SW480 (cell line): ENCODE measurements around the gene UBR4.

Experiments
- DNase-seq: peaks from one replicate; pipeline ENCODE4 v3.0.0-alpha.2; 2016; ENCODE audit warnings: low spot score

UBR4 gene

GRCh38 chr1:19139711-19140110 lies 70.4 kb downstream of the UBR4 start:
- no peak for DNase-seq

GRCh38 chr1:19138958-19139581 lies 71.0 kb downstream of the UBR4 start:
- no peak for DNase-seq

GRCh38 chr1:19138331-19138730 lies 71.7 kb downstream of the UBR4 start:
- no peak for DNase-seq

DNA sequence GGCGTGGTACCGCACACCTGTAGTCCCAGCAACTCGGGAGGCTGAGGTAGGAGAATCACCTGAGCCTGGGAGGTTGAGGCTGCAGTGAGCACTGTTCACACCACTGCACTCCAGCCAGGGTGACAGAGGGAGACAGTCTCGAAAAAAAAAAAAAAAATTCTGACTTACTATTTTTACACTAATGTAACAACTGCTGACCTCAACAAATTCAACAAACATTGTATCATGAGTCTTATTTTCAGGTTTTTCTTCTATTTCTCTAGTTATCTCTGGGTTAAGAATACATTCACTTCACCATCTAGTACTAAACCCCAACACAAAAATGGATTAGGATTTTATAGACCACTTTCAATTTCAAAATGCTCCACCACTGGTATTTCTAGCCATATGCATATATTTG lies 72.9 kb downstream of the UBR4 start:
- no peak for DNase-seq

DNA sequence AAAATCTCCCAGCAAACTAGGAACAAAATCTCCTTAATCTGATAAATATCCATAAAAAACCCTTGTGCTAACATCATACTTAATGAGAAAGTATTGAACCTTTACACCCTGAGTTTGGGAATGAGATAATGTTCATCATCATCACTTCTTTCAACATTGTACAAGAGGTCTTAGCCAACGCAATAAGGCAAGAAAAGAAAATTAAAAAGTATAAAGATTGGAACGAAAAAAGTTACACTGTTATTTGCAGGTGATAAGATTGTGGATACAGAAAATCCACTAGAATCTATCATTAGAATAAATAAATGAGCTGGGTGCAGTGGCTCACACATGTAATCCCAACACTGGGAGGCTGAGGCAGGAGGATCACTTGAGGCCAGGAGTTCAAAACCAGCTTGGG lies 76.7 kb downstream of the UBR4 start:
- DNase-seq: no peak

- DNase-seq: no peak
Observed at GRCh38 chr1:19130468-19130867, 79.6 kb downstream of the UBR4 start.

GRCh38 chr1:19128968-19129514 lies 81.0 kb downstream of the UBR4 start:
- no peak for DNase-seq

- no peak for DNase-seq
Observed at GRCh38 chr1:19124273-19124672, 85.8 kb downstream of the UBR4 start.

GRCh38 chr1:19123837-19124236 lies 86.2 kb downstream of the UBR4 start:
- DNase-seq: no peak

GRCh38 chr1:19122668-19123067 lies 87.4 kb downstream of the UBR4 start:
- no peak for DNase-seq

DNA sequence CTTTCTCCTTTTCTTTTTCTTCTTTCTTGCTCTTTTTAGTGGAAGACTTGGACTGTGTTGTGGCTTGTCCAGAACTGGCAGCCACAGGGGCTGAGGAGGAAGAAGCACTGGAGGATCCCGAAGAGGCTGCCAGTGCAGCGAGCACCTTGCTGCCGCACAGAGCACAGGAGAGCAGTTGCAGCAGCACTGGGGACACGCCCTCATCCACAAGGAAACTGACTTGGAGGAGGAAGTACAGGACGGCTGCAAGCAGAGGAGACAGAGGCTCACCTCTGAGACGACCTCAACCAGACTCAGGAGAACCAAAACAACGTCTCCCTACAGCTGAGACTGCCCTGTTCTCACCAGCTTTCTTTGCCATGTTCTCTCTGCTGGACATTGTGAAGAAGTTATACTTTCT lies 88.9 kb downstream of the UBR4 start:
- DNase-seq: no peak

GRCh38 chr1:19120070-19120469 lies 90.0 kb downstream of the UBR4 start:
- no peak for DNase-seq

DNA sequence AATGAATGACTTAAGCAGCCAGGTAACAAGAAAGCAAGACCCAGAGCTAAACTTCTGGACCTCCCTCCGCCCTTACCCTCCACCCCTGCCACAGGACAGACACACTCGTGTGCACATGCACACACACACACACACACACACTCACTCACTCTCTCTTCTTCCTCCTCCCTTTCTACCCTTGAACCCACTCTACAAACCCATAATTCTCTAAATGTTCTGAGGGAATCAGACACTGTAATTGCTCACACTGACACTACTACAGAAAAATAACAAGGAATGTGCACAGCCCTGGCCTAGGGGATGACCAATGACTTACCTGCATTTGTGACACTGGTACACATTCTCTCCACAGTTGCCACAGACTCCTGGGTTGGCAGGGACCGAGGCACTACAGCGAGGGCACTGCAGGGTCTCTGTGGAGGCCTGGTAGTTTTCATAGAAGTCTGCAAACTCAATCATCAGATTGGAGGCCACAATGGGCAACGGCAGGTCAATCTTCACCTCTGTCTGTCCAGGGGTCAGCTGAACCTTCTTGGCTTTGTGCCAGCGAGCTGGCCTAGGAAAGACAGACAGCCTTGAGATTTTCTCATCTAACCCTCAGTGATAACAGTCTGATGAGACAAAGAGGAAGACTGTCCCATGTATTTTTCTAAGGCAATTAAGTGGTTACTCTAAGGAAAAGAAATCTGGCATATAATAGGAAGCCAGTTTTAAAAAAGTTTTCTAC lies 94.8 kb downstream of the UBR4 start:
- no peak for DNase-seq

GRCh38 chr1:19113697-19114092 lies 96.4 kb downstream of the UBR4 start:
- DNase-seq: peak; percentile 47

DNA sequence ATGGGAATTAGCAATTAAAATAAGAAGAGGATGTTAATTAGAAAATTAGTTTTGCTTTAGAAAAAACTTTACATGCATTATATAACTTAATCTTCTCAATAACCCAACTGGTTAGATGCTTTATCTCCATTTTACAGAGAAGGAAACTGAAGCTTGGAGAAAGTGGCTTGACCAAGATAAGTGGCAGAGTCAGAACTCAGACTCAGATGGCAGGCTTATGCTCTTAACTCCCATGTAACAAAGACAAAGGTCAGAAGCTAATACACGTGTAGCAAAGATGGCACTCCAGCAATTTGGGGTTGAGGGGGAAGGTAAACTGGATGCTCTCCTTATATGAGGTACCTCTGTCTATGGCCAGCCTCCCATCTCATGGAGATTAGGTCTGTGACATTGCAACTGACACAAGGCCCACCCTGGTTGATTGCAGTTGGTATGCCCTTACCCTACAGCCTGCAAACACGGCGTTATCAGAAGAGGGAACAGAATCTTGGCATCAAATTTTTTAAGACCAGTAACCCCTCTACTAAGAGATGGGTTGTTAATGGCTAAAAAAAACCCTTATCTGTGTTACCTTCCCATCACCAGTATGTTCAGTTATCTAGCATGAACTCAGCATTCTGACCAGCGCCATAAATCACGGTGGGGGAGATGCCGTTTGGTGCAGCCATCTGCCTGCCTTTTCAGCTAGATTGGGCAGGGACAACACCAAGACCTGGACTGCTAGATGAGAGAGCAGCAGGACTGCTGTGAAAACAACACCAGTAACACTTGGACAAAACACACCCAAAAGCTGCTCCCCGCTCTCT lies 97.0 kb downstream of the UBR4 start:
- no peak for DNase-seq

GRCh38 chr1:19110257-19110927 lies 99.7 kb downstream of the UBR4 start:
- no peak for DNase-seq

- no peak for DNase-seq
Observed at GRCh38 chr1:19109545-19109944, 100.5 kb downstream of the UBR4 start.

- no peak for DNase-seq
Observed at GRCh38 chr1:19101244-19101643, 108.8 kb downstream of the UBR4 start.

GRCh38 chr1:19100028-19100427 lies 110.0 kb downstream of the UBR4 start:
- no peak for DNase-seq

DNA sequence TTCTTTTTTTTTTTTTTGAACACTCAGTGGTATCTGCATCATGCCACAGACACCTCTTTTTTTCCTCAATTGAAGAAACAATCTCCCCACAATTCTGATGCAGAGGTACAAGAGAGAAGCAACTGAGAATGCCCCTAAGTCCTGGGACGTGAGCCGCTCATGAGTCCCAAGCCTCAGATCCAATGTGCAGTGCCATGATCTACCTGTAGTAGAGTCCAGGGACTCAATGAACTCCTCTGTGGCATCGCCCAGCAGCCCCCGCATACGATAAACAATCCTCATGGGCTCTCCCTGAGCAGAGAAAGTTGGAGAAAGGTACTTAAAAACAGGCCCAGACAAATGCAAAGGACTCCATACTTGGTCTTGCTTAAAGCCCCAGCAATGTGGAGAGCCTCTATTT lies 113.1 kb downstream of the UBR4 start:
- no peak for DNase-seq

GRCh38 chr1:19096036-19096833 lies 113.8 kb downstream of the UBR4 start:
- DNase-seq: peak; percentile 21
